GM23248 (cell line): ENCODE measurements around the gene SMARCE1. TPM values are rescaled to one million over a fixed set of nuclear protein-coding genes. Genes with fewer than 3 reads are reported as not detected.

ENCODE experiments used
- DNase-seq: peaks from one replicate; pipeline ENCODE4 v3.0.0-alpha.2; 2015
- H2AFZ ChIP-seq: fragments of 200-600 bp; sonication (generic); 2 replicates; pipeline ENCODE4 v1.6.1; 2016; ENCODE audit warnings: antibody characterized with exemption
- H3F3A ChIP-seq: fragments of 200-600 bp; sonication (generic); 2 replicates; pipeline ENCODE4 v1.6.1; 2016; ENCODE audit warnings: mild to moderate bottlenecking, antibody characterized with exemption, mixed run types; ENCODE audit not compliant: insufficient read depth
- H3K27ac ChIP-seq: fragments of 200-600 bp; sonication (generic); 2 replicates; pipeline ENCODE4 v1.5.1; 2016; ENCODE audit warnings: mild to moderate bottlenecking
- H3K27me3 ChIP-seq: fragments of 200-600 bp; sonication (generic); replicated peaks from 2 replicates; pipeline ENCODE4 v1.6.1; 2016; ENCODE audit warnings: mild to moderate bottlenecking; ENCODE audit not compliant: insufficient read depth
- H3K36me3 ChIP-seq: fragments of 200-600 bp; sonication (generic); 2 replicates; pipeline ENCODE4 v1.6.1; 2016; ENCODE audit warnings: low read depth, mild to moderate bottlenecking
- H3K4me1 ChIP-seq: fragments of 200-600 bp; sonication (generic); 2 replicates; pipeline ENCODE4 v1.6.1; 2016; ENCODE audit warnings: mild to moderate bottlenecking; ENCODE audit not compliant: insufficient read depth
- H3K4me2 ChIP-seq: fragments of 200-600 bp; sonication (generic); one replicate; pipeline ENCODE4 v1.6.1; 2016; ENCODE audit warnings: mild to moderate bottlenecking; ENCODE audit not compliant: unreplicated experiment
- H3K4me3 ChIP-seq: fragments of 200-600 bp; sonication (generic); 2 replicates; pipeline ENCODE4 v1.5.1; 2016; ENCODE audit warnings: mild to moderate bottlenecking
- H3K79me2 ChIP-seq: fragments of 200-600 bp; sonication (generic); 2 replicates; pipeline ENCODE4 v1.6.1; 2016; ENCODE audit warnings: mild to moderate bottlenecking; ENCODE audit not compliant: insufficient read depth
- H3K9ac ChIP-seq: fragments of 200-600 bp; sonication (generic); 2 replicates; pipeline ENCODE4 v1.6.1; 2016; ENCODE audit warnings: mild to moderate bottlenecking
- H3K9me2 ChIP-seq: fragments of 200-600 bp; sonication (generic); 2 replicates; pipeline ENCODE4 v1.6.1; 2016; ENCODE audit warnings: mixed run types, mild to moderate bottlenecking, moderate library complexity; ENCODE audit not compliant: insufficient read depth
- H3K9me3 ChIP-seq: fragments of 200-600 bp; sonication (generic); one replicate; pipeline ENCODE4 v1.6.1; 2017; ENCODE audit warnings: low read depth
- H4K20me1 ChIP-seq: fragments of 200-600 bp; sonication (generic); 2 replicates; pipeline ENCODE4 v1.6.0; 2016; ENCODE audit not compliant: insufficient read depth
- EZH2 ChIP-seq: fragments of 200-600 bp; sonication (generic); IDR thresholded peaks from 2 replicates; pipeline ENCODE4 v1.6.1; 2018; ENCODE audit warnings: antibody characterized with exemption, mild to moderate bottlenecking; ENCODE audit not compliant: insufficient read depth, poor library complexity, severe bottlenecking
- EZH2phosphoT487 ChIP-seq: fragments of 200-600 bp; sonication (generic); IDR thresholded peaks from 2 replicates; pipeline ENCODE4 v1.6.1; 2018; ENCODE audit warnings: antibody characterized with exemption, moderate library complexity, mild to moderate bottlenecking, low read depth; ENCODE audit not compliant: insufficient read depth
- WGBS, 2 experiments: methylation state at CpG; one replicate each; pipeline ENCODE4 v1.1.6; 2015 to 2017; ENCODE audit warnings: low lambda C conversion rate in 2 of 2, low coverage in 1 of 2; ENCODE audit errors: missing lambda C conversion rate in 2 of 2; 5-methylcytosine and 5-hydroxymethylcytosine counted together
- in situ Hi-C: fragments of 300-500 bp; cut with MboI; formaldehyde crosslinking; loops from 2 replicates; pipeline ENCODE4 v1.15.0; 2020
- polyA plus RNA-seq: library from polyadenylated mRNA; unstranded; fragments of >200 nt; fragmentation: Nextera tagmentation; extraction: Ambion mirVana; gene quantifications from 2 replicates; pipeline ENCODE4 v1.2.1, GENCODE V29; 2016
- total RNA-seq: library from RNA; depleted of rRNA; stranded (reverse); fragments of >200 nt; shearing (Covaris generic); gene quantifications from 2 replicates; pipeline ENCODE4 v1.2.3, GENCODE V29; 2014

Gene SMARCE1
- total and polyA plus RNA-seq, 2 experiments from 2014 or later: 67.4 to 144 TPM

DNA sequence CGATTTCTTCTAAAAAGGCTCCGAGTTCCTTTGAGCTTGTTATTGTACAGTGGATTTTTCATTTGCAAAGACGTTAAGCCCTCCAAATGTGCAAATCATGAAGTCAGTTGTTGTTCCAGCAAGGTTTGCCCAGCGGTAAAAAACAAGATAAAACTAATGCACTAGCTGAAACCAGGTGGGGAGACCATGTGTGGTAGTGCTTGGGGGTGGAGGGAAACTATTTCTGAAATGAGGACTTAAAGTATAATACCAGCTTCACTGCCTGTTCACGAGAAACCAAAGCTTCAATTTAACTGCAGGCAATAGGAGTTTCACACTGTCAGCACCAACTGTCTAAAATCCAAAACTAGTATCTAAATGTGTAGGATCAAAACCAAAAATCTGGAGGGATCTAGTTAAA, 22.3 kb downstream of the SMARCE1 start:
- 47 to 48% methylated on average over 5 of the region's 5 CpGs for WGBS, 2 experiments
- H4K20me1 ChIP-seq: no peaks in the 10 kb centered on the region
- TF ChIP-seq EZH2phosphoT487: no peak
- TF ChIP-seq EZH2: no peak
- DNase-seq: no peak
- in situ Hi-C loops: no loop called here
- H3K79me2 ChIP-seq: no peaks in the 10 kb centered on the region
- no peak overlapping the region for H3K27ac ChIP-seq
- H3K4me2 ChIP-seq: no peak overlapping the region
- no peak overlapping the region for H2AFZ ChIP-seq
- peaks cover 30% of the 10 kb centered on the region for H3K36me3 ChIP-seq
- no peaks in the 10 kb centered on the region for H3K27me3 ChIP-seq
- H3K9ac ChIP-seq: no peak overlapping the region
- no peak overlapping the region for H3K4me3 ChIP-seq
- no peaks in the 10 kb centered on the region for H3K9me2 ChIP-seq
- peaks cover 31% of the 10 kb centered on the region; the same call in 1 of the 2 replicates for H3F3A ChIP-seq
- no peaks in the 10 kb centered on the region for H3K9me3 ChIP-seq
- no peaks in the 10 kb centered on the region for H3K4me1 ChIP-seq

DNA sequence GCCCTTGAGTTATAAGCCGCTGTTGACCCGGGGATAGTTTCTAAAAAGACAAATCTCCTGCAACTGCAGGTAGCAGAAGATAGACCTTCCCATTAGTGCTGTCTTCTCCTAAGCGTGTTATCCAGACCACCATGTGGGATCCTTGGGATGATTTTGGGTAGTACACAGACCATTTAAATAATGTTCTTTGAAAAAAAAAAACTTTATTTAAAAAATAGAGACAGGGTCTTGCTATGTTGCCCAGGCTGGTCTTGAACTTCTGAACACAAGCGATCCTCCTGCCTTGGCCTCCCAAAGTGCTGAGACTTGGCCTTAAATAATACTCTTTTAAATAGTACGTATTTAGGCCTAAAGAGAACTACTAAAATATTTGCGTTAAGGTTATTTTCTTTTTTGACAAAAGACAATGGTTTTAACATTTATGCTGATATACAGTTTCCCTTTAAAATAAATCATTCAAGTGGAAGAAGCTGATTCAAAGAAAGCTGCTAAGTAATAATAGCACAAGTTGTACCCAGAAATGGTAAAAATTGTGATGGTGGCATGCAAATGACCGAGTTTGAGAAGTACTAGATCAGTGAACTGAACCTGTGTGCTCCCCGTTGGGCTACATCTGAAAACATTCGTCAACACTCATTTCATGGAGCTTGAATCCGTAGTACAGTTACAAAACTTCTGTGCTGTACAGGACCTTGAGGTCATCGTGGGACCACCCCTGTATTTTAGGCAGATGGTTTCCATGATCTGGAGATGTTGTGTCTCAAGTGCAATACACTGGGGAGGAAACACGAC, 24.0 kb downstream of the SMARCE1 start:
- H2AFZ ChIP-seq: no peak overlapping the region
- TF ChIP-seq EZH2 (no peak), EZH2phosphoT487 (no peak)
- no peaks in the 10 kb centered on the region for H3K4me1 ChIP-seq
- no peak overlapping the region for H3K27ac ChIP-seq
- no peaks in the 10 kb centered on the region; the same call in 1 of the 2 replicates for H3K27me3 ChIP-seq
- no peaks in the 10 kb centered on the region for H4K20me1 ChIP-seq
- no peak for DNase-seq
- in situ Hi-C loops: loop anchor here (25.0 kb wide), 1 partner anchor 1039 kb away; no protein-coding TSS in a partner anchor
- whole genome bisulfite sequencing, 2 experiments: 61 to 65% methylated on average over 12 of the region's 12 CpGs
- peaks cover 14% of the 10 kb centered on the region for H3K36me3 ChIP-seq
- H3K9me2 ChIP-seq: no peaks in the 10 kb centered on the region
- H3F3A ChIP-seq: peaks cover 27% of the 10 kb centered on the region; the same call in 1 of the 2 replicates
- no peaks in the 10 kb centered on the region for H3K9me3 ChIP-seq
- H3K4me3 ChIP-seq: no peak overlapping the region
- no peaks in the 10 kb centered on the region for H3K79me2 ChIP-seq
- no peak overlapping the region for H3K4me2 ChIP-seq
- no peak overlapping the region for H3K9ac ChIP-seq

DNA sequence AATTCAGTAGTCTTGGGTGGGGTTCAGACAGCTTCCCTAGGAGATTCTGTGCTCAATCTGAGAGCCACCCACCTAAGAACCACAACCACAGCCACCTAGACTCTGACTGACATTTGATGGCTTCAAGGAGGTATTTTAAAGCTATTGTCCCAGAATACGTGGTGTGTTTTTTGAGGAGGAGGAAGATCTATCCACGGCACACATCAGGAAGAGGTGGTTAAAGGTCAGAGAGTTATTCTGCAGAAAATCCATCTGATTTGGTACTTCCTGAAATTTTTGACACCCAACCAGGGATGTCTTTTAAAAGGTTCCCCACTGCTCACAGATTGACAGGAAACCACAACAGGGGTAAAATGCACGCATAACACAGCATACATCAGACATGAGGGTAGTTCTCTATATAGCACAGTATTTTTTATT, 25.1 kb downstream of the SMARCE1 start:
- WGBS, 2 experiments: 56 to 69% methylated on average over 3 of the region's 3 CpGs
- Histone ChIP-seq H3K4me2 (no peak overlapping the region), H3F3A (peaks cover 17% of the 10 kb centered on the region; the same call in 1 of the 2 replicates), H3K4me3 (no peak overlapping the region), H3K27me3 (peaks cover 11% of the 10 kb centered on the region; the same call in 1 of the 2 replicates), H3K4me1 (no peaks in the 10 kb centered on the region), H2AFZ (no peak overlapping the region), H3K9ac (no peak overlapping the region), H4K20me1 (no peaks in the 10 kb centered on the region), H3K27ac (no peak overlapping the region), H3K79me2 (no peaks in the 10 kb centered on the region), H3K9me3 (no peaks in the 10 kb centered on the region), H3K36me3 (peaks cover 4% of the 10 kb centered on the region; the same call in 1 of the 2 replicates), H3K9me2 (no peaks in the 10 kb centered on the region)
- TF ChIP-seq EZH2phosphoT487: no peak
- DNase-seq: no peak
- in situ Hi-C loops: loop anchor here (25.0 kb wide), 1 partner anchor 1040 kb away; no protein-coding TSS in a partner anchor

DNA sequence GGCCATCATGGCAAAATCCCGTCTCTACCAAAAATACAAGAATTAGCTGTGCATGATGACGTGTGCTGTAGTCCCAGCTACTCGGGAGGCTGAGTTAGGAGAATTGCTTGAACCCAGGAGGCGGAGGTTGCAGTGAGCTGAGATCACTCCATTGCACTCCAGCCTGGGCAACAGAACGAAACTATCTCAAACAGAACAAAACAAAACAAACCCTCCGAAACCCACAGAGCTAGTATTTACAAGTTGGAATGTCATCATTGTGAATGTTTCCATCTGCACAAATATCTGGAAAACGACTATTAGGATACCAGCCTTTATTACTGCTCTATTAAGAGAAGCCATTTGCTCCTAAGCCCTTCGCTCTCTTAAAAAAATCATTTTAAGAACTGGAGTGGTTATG, 26.0 kb downstream of the SMARCE1 start:
- H3K4me3 ChIP-seq: no peak overlapping the region
- no peaks in the 10 kb centered on the region for H3K36me3 ChIP-seq
- H3K9ac ChIP-seq: no peak overlapping the region
- peaks cover 11% of the 10 kb centered on the region; the same call in 1 of the 2 replicates for H3F3A ChIP-seq
- H2AFZ ChIP-seq: no peak overlapping the region
- no peaks in the 10 kb centered on the region for H3K9me3 ChIP-seq
- DNase-seq: no peak
- no peak overlapping the region for H3K4me2 ChIP-seq
- H4K20me1 ChIP-seq: no peaks in the 10 kb centered on the region
- H3K27me3 ChIP-seq: peaks cover 18% of the 10 kb centered on the region; the same call in 1 of the 2 replicates
- H3K79me2 ChIP-seq: no peaks in the 10 kb centered on the region
- no peak overlapping the region for H3K27ac ChIP-seq
- no peaks in the 10 kb centered on the region for H3K4me1 ChIP-seq
- no peak for TF ChIP-seq EZH2
- in situ Hi-C loops: loop anchor here (25.0 kb wide), 1 partner anchor 1041 kb away; no protein-coding TSS in a partner anchor
- no peaks in the 10 kb centered on the region for H3K9me2 ChIP-seq
- WGBS, 2 experiments: 39 to 57% methylated on average over 7 to 8 of the region's 8 CpGs
